Esophagus squamous epithelium (tissue), 5 donors: Measurements from ENCODE around the gene SVOPL. TPM values are rescaled to one million over a fixed set of nuclear protein-coding genes. Genes with fewer than 3 reads are reported as not detected.

ENCODE experiments used
- DNase-seq: peaks from one replicate; lab custom pipeline; 2025; lab: John Stamatoyannopoulos, UW
- H3K27ac ChIP-seq, 4 donors: fragments of 200-600 bp; sonication (generic); one replicate each; pipeline ENCODE4 v1.5.1; 2016 to 2019; ENCODE audit warnings: mild to moderate bottlenecking in 1 of 4
- H3K27me3 ChIP-seq, 4 donors: fragments of 200-600 bp; sonication (generic); 1 replicate in 3 of 4; 2 replicates in 1 of 4; pipeline versions ENCODE4 v1.5.1 to v1.6.0; 2017 to 2021; ENCODE audit warnings: antibody characterized with exemption in 1 of 4
- H3K36me3 ChIP-seq, 3 donors: fragments of 200-600 bp; sonication (generic); one replicate each; pipeline ENCODE4 v1.5.1; 2016 to 2019
- H3K4me1 ChIP-seq, 3 donors: fragments of 200-600 bp; sonication (generic); one replicate each; pipeline ENCODE4 v1.5.1; 2017 to 2019
- H3K4me3 ChIP-seq, 4 donors: fragments of 200-600 bp; sonication (generic); 1 replicate in 3 of 4; 2 replicates in 1 of 4; pipeline ENCODE4 v1.5.1; 2016 to 2019; ENCODE audit warnings: mild to moderate bottlenecking in 2 of 4, moderate library complexity in 1 of 4
- H3K9me3 ChIP-seq, 3 donors: fragments of 200-600 bp; sonication (generic); one replicate each; pipeline ENCODE4 v1.5.1; 2016 to 2019
- POLR2A ChIP-seq, 4 donors: fragments of 450-650 bp; IDR thresholded peaks; one replicate each; pipeline ENCODE4 v1.6.1; 2017; ENCODE audit warnings: antibody characterized with exemption in 4 of 4, mild to moderate bottlenecking in 4 of 4, moderate library complexity in 3 of 4
- WGBS, 2 donors: methylation state at CpG; one replicate each; pipeline ENCODE4 v1.1.5; 2018; 5-methylcytosine and 5-hydroxymethylcytosine counted together
- intact Hi-C: fragments of 100-400 bp; cut with DNase I; formaldehyde crosslinking; loops from one replicate; pipeline ENCODE4 v1.15.0; 2022
- total RNA-seq, 4 donors: library from RNA; depleted of rRNA; stranded (reverse); fragments of >200 nt; gene quantifications; one replicate each; pipeline ENCODE4 v1.1.0, GENCODE V29; 2016
- TF ChIP-seq, protein P1 (sequence below), 6 experiments: fragments of 450-650 bp in 4 of 6; fragments of 200-600 bp in 2 of 6; sonication (generic) in 2 of 6; IDR thresholded peaks; one replicate each; pipeline ENCODE4 v1.5.1; 2016 to 2019; ENCODE audit warnings: antibody characterized with exemption in 6 of 6, mild to moderate bottlenecking in 4 of 6, moderate library complexity in 4 of 6
- donor health status: DM: yes; HTN: yes; CAD: no.

SVOPL gene
- total RNA-seq = under 1 TPM in 1 of 4 donors, not detected in 3; 0.18 TPM

DNA sequence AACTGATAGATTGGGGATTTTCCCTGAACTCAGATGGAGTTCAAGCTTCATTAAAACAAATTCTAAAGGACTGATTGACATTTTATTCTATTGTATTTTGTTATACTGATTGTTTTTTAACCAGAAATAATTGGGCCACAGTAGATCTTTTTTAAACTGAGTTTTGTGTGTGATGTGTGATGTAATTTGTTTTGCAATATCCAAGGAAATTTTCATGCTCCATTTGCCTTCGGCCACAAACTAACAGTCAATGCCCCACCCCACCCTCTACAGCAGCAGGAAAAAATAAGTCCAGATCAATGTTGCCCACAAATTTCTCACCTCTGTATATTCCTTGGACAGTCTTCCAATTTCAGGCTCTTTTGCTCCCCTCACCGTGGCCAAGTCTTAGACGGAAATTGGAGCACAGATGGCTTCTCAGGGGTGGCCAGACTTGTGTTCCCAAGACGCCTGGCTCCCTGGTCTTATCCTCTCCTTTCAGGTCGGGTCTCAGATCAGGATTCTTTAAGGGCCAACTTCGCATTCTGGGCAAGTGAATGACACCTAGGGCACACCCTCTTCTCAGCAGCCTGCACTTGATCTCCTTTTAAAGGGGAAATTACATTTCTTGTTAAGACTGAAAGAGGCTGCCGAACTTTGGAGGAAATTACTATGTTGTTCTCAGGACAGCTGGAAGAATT, at the start of gene SVOPL:
Gene SVOPL (minus strand): TSS at position 506 of the 680 bp plus-strand sequence. CDS start 22,317 bp downstream, outside the sequence.
- H3K27ac ChIP-seq = no peak within 1 kb of the TSS
- WGBS, 2 donors = 50 to 66% methylated on average over 6 to 7 of the region's 7 CpGs
- no peaks in the 10 kb centered on the region for H3K9me3 ChIP-seq
- H3K4me3 ChIP-seq = no peak within 1 kb of the TSS
- H3K36me3 ChIP-seq = no peaks in the 10 kb centered on the region
- no peak for TF ChIP-seq POLR2A (IDR thresholded peaks at IDR 0.05)
- TF ChIP-seq, protein P1, sequence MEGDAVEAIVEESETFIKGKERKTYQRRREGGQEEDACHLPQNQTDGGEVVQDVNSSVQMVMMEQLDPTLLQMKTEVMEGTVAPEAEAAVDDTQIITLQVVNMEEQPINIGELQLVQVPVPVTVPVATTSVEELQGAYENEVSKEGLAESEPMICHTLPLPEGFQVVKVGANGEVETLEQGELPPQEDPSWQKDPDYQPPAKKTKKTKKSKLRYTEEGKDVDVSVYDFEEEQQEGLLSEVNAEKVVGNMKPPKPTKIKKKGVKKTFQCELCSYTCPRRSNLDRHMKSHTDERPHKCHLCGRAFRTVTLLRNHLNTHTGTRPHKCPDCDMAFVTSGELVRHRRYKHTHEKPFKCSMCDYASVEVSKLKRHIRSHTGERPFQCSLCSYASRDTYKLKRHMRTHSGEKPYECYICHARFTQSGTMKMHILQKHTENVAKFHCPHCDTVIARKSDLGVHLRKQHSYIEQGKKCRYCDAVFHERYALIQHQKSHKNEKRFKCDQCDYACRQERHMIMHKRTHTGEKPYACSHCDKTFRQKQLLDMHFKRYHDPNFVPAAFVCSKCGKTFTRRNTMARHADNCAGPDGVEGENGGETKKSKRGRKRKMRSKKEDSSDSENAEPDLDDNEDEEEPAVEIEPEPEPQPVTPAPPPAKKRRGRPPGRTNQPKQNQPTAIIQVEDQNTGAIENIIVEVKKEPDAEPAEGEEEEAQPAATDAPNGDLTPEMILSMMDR (IDR thresholded peaks at IDR 0.05) = no peak
- H3K27me3 ChIP-seq = no peaks in the 10 kb centered on the region
- no peaks in the 10 kb centered on the region for H3K4me1 ChIP-seq
- DNase-seq = no peak
- intact Hi-C loops = no loop called here

GRCh38 chr7:138750473-138750872, 49.3 kb upstream of the SVOPL start:
- intact Hi-C loops = no loop called here
- peaks cover 0 to 12% (median 0%) of the 10 kb centered on the region in 3 donors for H3K4me1 ChIP-seq
- H3K4me3 ChIP-seq = no peak overlapping the region
- WGBS, 2 donors = 91 to 93% methylated on average over 14 to 15 of the region's 15 CpGs
- no peak for DNase-seq
- H3K36me3 ChIP-seq = no peaks in the 10 kb centered on the region
- no peak overlapping the region for H3K27ac ChIP-seq
- no peaks in the 10 kb centered on the region for H3K9me3 ChIP-seq
- no peak for TF ChIP-seq POLR2A (IDR thresholded peaks at IDR 0.05)
- TF ChIP-seq, protein P1 (IDR thresholded peaks at IDR 0.05) = no peak
- peaks cover 0 to 4% (median 0%) of the 10 kb centered on the region in 4 donors for H3K27me3 ChIP-seq

DNA sequence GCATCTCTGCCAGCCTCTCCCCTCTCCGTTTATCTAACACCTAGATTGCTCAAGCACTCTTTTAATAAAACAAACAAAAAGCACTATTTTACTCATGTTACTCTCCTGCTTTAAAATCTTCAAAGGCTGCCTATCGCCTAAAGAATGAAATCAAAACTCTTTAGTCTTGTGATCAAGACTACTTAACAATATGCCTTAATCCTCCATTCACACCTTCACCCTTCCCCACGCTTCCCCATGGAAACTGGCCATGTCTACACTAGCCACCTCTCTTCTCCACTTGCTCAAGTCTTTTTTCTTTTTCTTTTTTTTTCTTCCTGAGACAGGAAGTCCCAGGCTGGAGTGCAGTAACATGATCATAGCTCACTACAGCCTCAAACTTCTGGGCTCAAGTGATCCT, 48.8 kb upstream of the SVOPL start:
- no peak for DNase-seq
- peaks cover 0 to 7% (median 0%) of the 10 kb centered on the region in 3 donors for H3K4me1 ChIP-seq
- TF ChIP-seq, protein P1 (IDR thresholded peaks at IDR 0.05) = no peak
- TF ChIP-seq POLR2A (IDR thresholded peaks at IDR 0.05) = no peak
- no peak overlapping the region for H3K4me3 ChIP-seq
- WGBS, 2 donors = 42 to 45% methylated on average over 3 of the region's 3 CpGs
- no peak overlapping the region for H3K27ac ChIP-seq
- no peaks in the 10 kb centered on the region for H3K9me3 ChIP-seq
- H3K27me3 ChIP-seq = peaks cover 0 to 4% (median 0%) of the 10 kb centered on the region in 4 donors
- no peaks in the 10 kb centered on the region for H3K36me3 ChIP-seq
- intact Hi-C loops = no loop called here

DNA sequence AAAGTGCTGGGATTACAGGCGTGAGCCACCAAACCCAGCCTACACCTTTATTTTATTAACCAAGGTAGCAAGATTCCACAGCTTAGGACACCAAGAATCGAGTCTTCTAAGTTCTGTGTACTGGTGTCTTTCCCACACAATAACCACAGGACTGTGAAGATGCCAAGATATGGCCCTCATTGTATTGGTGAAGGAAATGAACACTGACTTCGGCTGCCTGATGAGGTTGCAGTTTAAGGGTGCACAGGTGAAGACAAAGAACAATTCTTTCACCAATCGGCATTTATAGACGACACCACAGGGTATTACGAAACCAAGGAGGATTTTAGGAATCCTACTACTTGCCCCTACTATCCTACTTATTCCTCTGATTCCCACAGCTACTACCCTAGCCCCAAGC, 47.5 kb upstream of the SVOPL start:
- WGBS, 2 donors = 81 to 83% methylated on average over 6 of the region's 6 CpGs
- Histone ChIP-seq H3K27me3 (peaks cover 0 to 4% (median 0%) of the 10 kb centered on the region in 4 donors), H3K36me3 (no peaks in the 10 kb centered on the region), H3K4me3 (no peak overlapping the region), H3K4me1 (peaks cover 0 to 6% (median 0%) of the 10 kb centered on the region in 3 donors), H3K9me3 (no peaks in the 10 kb centered on the region), H3K27ac (no peak overlapping the region)
- no peak for DNase-seq
- intact Hi-C loops = no loop called here
- TF ChIP-seq, protein P1 (IDR thresholded peaks at IDR 0.05) = no peak
- TF ChIP-seq POLR2A (IDR thresholded peaks at IDR 0.05) = no peak

GRCh38 chr7:138746073-138746472, 44.9 kb upstream of the SVOPL start:
- 63 to 80% methylated on average over 4 of the region's 4 CpGs for WGBS, 2 donors
- TF ChIP-seq, protein P1 (IDR thresholded peaks at IDR 0.05) = no peak
- no peak for TF ChIP-seq POLR2A (IDR thresholded peaks at IDR 0.05)
- Histone ChIP-seq H3K27ac (no peak overlapping the region), H3K4me1 (no peaks in the 10 kb centered on the region), H3K4me3 (no peak overlapping the region), H3K9me3 (no peaks in the 10 kb centered on the region), H3K27me3 (peaks cover 0 to 4% (median 0%) of the 10 kb centered on the region in 4 donors), H3K36me3 (no peaks in the 10 kb centered on the region)
- intact Hi-C loops = no loop called here
- DNase-seq = no peak
